Forelimb muscle (tissue), 1 donor: ENCODE measurements around the gene C1S. TPM values are rescaled to one million over a fixed set of nuclear protein-coding genes. Genes with fewer than 3 reads are reported as not detected.
"Not testable (repeated sequence)": the region's sequence is repeated elsewhere in the genome, so short reads cannot be mapped to it uniquely, and the experiment has no call there.

Experiments used
- DNase-seq: peaks from one replicate; pipeline ENCODE4 v3.0.0-alpha.2; 2013; ENCODE audit warnings: low read depth
- polyA plus RNA-seq: library from polyadenylated mRNA; unstranded; fragments of 120-200 nt; gene quantifications from one replicate; pipeline ENCODE4 v1.2.1, GENCODE V29; 2013; ENCODE audit not compliant: insufficient read length

The C1S gene
- polyA plus RNA-seq, 1 donor = 66.4 TPM

- no peak for DNase-seq
Observed at GRCh38 chr12:7046383-7047105, 14.0 kb upstream of the C1S start.

- DNase-seq = no peak
Observed at GRCh38 chr12:7047306-7047705, 13.2 kb upstream of the C1S start.

GRCh38 chr12:7049445-7049951 lies 11.0 kb upstream of the C1S start:
- not testable (repeated sequence) for DNase-seq

- not testable (repeated sequence) for DNase-seq
Observed at GRCh38 chr12:7049973-7050372, 10.5 kb upstream of the C1S start.

- DNase-seq = no peak
Observed at GRCh38 chr12:7054925-7055324, 5.6 kb upstream of the C1S start.

- not testable (repeated sequence) for DNase-seq
Observed at GRCh38 chr12:7055736-7056135, 4.8 kb upstream of the C1S start.

GRCh38 chr12:7058163-7058845 lies 2.2 kb upstream of the C1S start:
- DNase-seq = no peak

- no peak for DNase-seq
Observed at GRCh38 chr12:7058850-7059395, 1.6 kb upstream of the C1S start.

- no peak for DNase-seq
Observed at GRCh38 chr12:7059780-7060179, 738 bp upstream of the C1S start.

- DNase-seq = no peak
Observed at GRCh38 chr12:7061138-7061537, 620 bp downstream of the C1S start.

GRCh38 chr12:7061596-7061995 lies 1.1 kb downstream of the C1S start:
- no peak for DNase-seq

- no peak for DNase-seq
Observed at GRCh38 chr12:7064516-7064915, 4.0 kb downstream of the C1S start.

GRCh38 chr12:7065073-7065623 lies 4.6 kb downstream of the C1S start:
- DNase-seq = no peak

GRCh38 chr12:7066596-7066995 lies 6.1 kb downstream of the C1S start:
- no peak for DNase-seq

GRCh38 chr12:7067096-7067495 lies 6.6 kb downstream of the C1S start:
- DNase-seq = no peak

GRCh38 chr12:7068240-7068993 lies 7.9 kb downstream of the C1S start:
- no peak for DNase-seq

- DNase-seq = no peak
Observed at GRCh38 chr12:7068994-7069346, 8.5 kb downstream of the C1S start.

GRCh38 chr12:7069386-7069785 lies 8.9 kb downstream of the C1S start:
- no peak for DNase-seq

- DNase-seq = no peak
Observed at GRCh38 chr12:7072035-7072434, 11.5 kb downstream of the C1S start.

- DNase-seq = no peak
Observed at GRCh38 chr12:7072554-7072953, 12.0 kb downstream of the C1S start.

- no peak for DNase-seq
Observed at GRCh38 chr12:7073946-7074345, 13.4 kb downstream of the C1S start.

GRCh38 chr12:7075518-7075917 lies 15.0 kb downstream of the C1S start:
- no peak for DNase-seq
